K562 (cell line): ENCODE results near the gene RPL15. TPM values are rescaled to one million over a fixed set of nuclear protein-coding genes. Genes with fewer than 3 reads are reported as not detected.

Source experiments
- CREB3L1 ChIP-seq: fragments of 450-650 bp; IDR thresholded peaks from 2 replicates; pipeline ENCODE4 v1.6.1; 2014; ENCODE audit warnings: low read depth, mild to moderate bottlenecking, moderate library complexity, borderline replicate concordance
- DACH1 ChIP-seq: fragments of 450-650 bp; IDR thresholded peaks from 2 replicates; pipeline ENCODE4 v1.6.1; 2018; ENCODE audit not compliant: partially characterized antibody
- ESRRA ChIP-seq: fragments of 450-650 bp; IDR thresholded peaks from 2 replicates; pipeline ENCODE4 v1.6.1; 2014; ENCODE audit warnings: low read depth, mild to moderate bottlenecking, moderate library complexity, borderline replicate concordance
- FOXP4 ChIP-seq: sonication (generic); formaldehyde crosslinking; IDR thresholded peaks from 2 replicates; pipeline ENCODE4 v1.8.0; 2022; ENCODE audit warnings: mild to moderate bottlenecking, missing genetic modification reagents, borderline replicate concordance
- GATA2 ChIP-seq: sonication (generic); formaldehyde crosslinking; IDR thresholded peaks from 2 replicates; pipeline ENCODE4 v1.4.0; 2020; ENCODE audit warnings: mild to moderate bottlenecking, missing genetic modification reagents
- HDGF ChIP-seq: fragments of 450-650 bp; IDR thresholded peaks from 2 replicates; pipeline ENCODE4 v1.6.1; 2016
- HSF4 ChIP-seq: fragments of 250-450 bp; sonication (Bioruptor Pico); IDR thresholded peaks from 2 replicates; pipeline ENCODE4 v2.1.2; 2022; ENCODE audit warnings: mild to moderate bottlenecking, moderate library complexity, borderline replicate concordance
- KDM1A ChIP-seq, 2 experiments: fragments of 450-650 bp; IDR thresholded peaks; 2 replicates each; pipeline ENCODE4 v1.6.1; 2016; ENCODE audit warnings: mild to moderate bottlenecking in 2 of 2
- MCM2 ChIP-seq: fragments of 450-650 bp; IDR thresholded peaks from 2 replicates; pipeline ENCODE4 v1.6.1; 2017; ENCODE audit warnings: low read depth, mild to moderate bottlenecking
- MXI1 ChIP-seq: IDR thresholded peaks from 2 replicates; pipeline ENCODE4 v1.6.1; 2011; ENCODE audit warnings: low read depth, mild to moderate bottlenecking, improper control_type of control experiment, low read length
- NFIC ChIP-seq: fragments of 450-650 bp; IDR thresholded peaks from 2 replicates; pipeline ENCODE4 v1.6.1; 2017; ENCODE audit warnings: mild to moderate bottlenecking, inconsistent platforms
- NR2C2 ChIP-seq, 2 experiments: fragments of 200-800 bp in 1 of 2; sonication (Bioruptor generic) in 1 of 2; sonication (generic) in 1 of 2; formaldehyde crosslinking in 1 of 2; IDR thresholded peaks; 2 replicates each; pipeline versions ENCODE4 v1.6.1 to v1.8.0; 2016 to 2022; ENCODE audit warnings: mild to moderate bottlenecking in 1 of 2, missing compliant biosample characterization in 1 of 2, missing genetic modification characterization in 1 of 2, missing genetic modification reagents in 1 of 2
- RNF2 ChIP-seq: sonication (generic); IDR thresholded peaks from 2 replicates; pipeline ENCODE4 v1.6.1; 2016
- SMARCA4 ChIP-seq: fragments of 450-650 bp; IDR thresholded peaks from 2 replicates; pipeline ENCODE4 v1.6.1; 2016
- SMARCA5 ChIP-seq: fragments of 450-650 bp; IDR thresholded peaks from 2 replicates; pipeline ENCODE4 v1.6.1; 2016
- SRF ChIP-seq, 2 experiments: fragments of 250-450, 450-650 bp in 1 of 2; sonication (Bioruptor Pico) in 1 of 2; sonication (generic) in 1 of 2; formaldehyde crosslinking; IDR thresholded peaks; 2 replicates each; pipeline versions ENCODE4 v1.5.0 to v1.5.1; 2020 to 2022; ENCODE audit warnings: mild to moderate bottlenecking in 1 of 2, missing genetic modification reagents in 1 of 2
- SRSF7 ChIP-seq: fragments of 200-400 bp; formaldehyde crosslinking; optimal IDR thresholded peaks from 2 replicates; pipeline ENCODE3; 2017; ENCODE audit warnings: mild to moderate bottlenecking, low read depth, low read length
- TAF15 ChIP-seq: fragments of 200-400 bp; formaldehyde crosslinking; IDR thresholded peaks from 2 replicates; pipeline ENCODE4 v1.6.1; 2017; ENCODE audit warnings: mild to moderate bottlenecking, low read depth, low read length, moderate library complexity
- ZBTB11 ChIP-seq, 3 experiments: fragments of 200-800 bp in 1 of 3; fragments of 250-450 bp in 1 of 3; fragments of 450-650 bp in 1 of 3; sonication (Bioruptor Pico) in 1 of 3; sonication (Bioruptor generic) in 1 of 3; formaldehyde crosslinking in 1 of 3; IDR thresholded peaks; 2 replicates each; pipeline versions ENCODE4 v1.6.1 to v1.8.0; 2016 to 2022; ENCODE audit warnings: mild to moderate bottlenecking in 2 of 3, missing genetic modification characterization in 2 of 3, missing compliant biosample characterization in 1 of 3, moderate library complexity in 1 of 3
- ZNF12 ChIP-seq: sonication (generic); formaldehyde crosslinking; IDR thresholded peaks from 2 replicates; pipeline ENCODE4 v1.4.0; 2020; ENCODE audit warnings: mild to moderate bottlenecking, missing genetic modification reagents
- ZNF445 ChIP-seq: fragments of 250-450 bp; sonication (Bioruptor Pico); IDR thresholded peaks from 2 replicates; pipeline ENCODE4 v1.4.0; 2020; ENCODE audit warnings: low read depth, mild to moderate bottlenecking, moderate library complexity
- ZNF699 ChIP-seq: fragments of 250-450 bp; sonication (Bioruptor Pico); IDR thresholded peaks from 2 replicates; pipeline ENCODE4 v1.8.0; 2021; ENCODE audit warnings: mild to moderate bottlenecking, moderate library complexity; ENCODE audit not compliant: insufficient replicate concordance
- polyA plus RNA-seq, 8 experiments: library from polyadenylated mRNA; depleted of rRNA in 4 of 8; stranded (reverse) in 5 of 8; unstranded in 3 of 8; fragments of >200 nt; fragmentation: Nextera tagmentation in 2 of 8; fragmentation: Illumina TruSeq in 1 of 8; extraction: Ambion mirVana in 2 of 8; extraction: Trizol in 1 of 8; gene quantifications; 2 replicates each; pipeline versions ENCODE4 v1.2.1 to v1.2.3, GENCODE V29; 2011 to 2014; ENCODE audit warnings: inconsistent platforms in 1 of 8, missing spikeins in 1 of 8
- total RNA-seq, 7 experiments: library from RNA; depleted of rRNA in 6 of 7; stranded (reverse); fragments of >200 nt in 6 of 7; fragmentation: Illumina TruSeq in 2 of 7; extraction: Trizol in 2 of 7; gene quantifications; 2 replicates each; pipeline versions ENCODE4 v1.2.1 to v1.2.3, GENCODE V29; 2011 to 2021; ENCODE audit warnings: low replicate concordance in 1 of 7

RPL15 gene
- total and polyA plus RNA-seq, 9 of the 15 experiments (the other 6 are each of a cell fraction or from before 2014, with no cell fraction given): 2,393 to 8,850 (median 3,928) TPM

GRCh38 chr3:23915537-23916108 lies 1.3 kb upstream of the RPL15 start (continued):
- TF ChIP-seq ZBTB11 (CRISPR knock-in tag; IDR thresholded peaks at IDR 0.05) (no peak), FOXP4 (CRISPR knock-in tag) (no peak), ZNF699 (CRISPR knock-in tag) (no peak), TAF15 (no peak), MCM2 (no peak), SRF (CRISPR knock-in tag; IDR thresholded peaks at IDR 0.05) (no peak), SRSF7 (no peak), SMARCA4 (peak; percentile 74), MXI1 (peak; percentile 30; the same call in 1 of the 2 replicates), GATA2 (0 out of 2 replicates have a peak, but pooled peaks have one; percentile 24), ZNF12 (no peak), RNF2 (no peak), HDGF (peak; percentile 85; the same call in 1 of the 2 replicates), DACH1 (no peak), NR2C2 (CRISPR knock-in tag; IDR thresholded peaks at IDR 0.05) (no peak), NR2C2 (tag; IDR thresholded peaks at IDR 0.05) (peak; percentile 70), HSF4 (no peak), SMARCA5 (peak; percentile 78; the same call in 1 of the 2 replicates), KDM1A (IDR thresholded peaks at IDR 0.05) (peak; percentile 57 to 61; a peak in 3 of 4 replicates), ESRRA (peak; percentile 14; the same call in 1 of the 2 replicates), CREB3L1 (no peak), NFIC (0 out of 2 replicates have a peak, but pooled peaks have one; percentile 7), ZNF445 (CRISPR knock-in tag) (no peak)
